ENCODE results near the gene TOR4A. TPM values are rescaled to one million over a fixed set of nuclear protein-coding genes. Genes with fewer than 3 reads are reported as not detected.

The TOR4A gene
- total and polyA plus RNA-seq, 9 of the 15 experiments (the other 6 are each of a cell fraction or from before 2014, with no cell fraction given) = 3.9 to 49.2 (median 8.8) TPM

- TF ChIP-seq HOXB6 (CRISPR knock-in tag; IDR thresholded peaks at IDR 0.05; ENCODE audit: borderline replicate concordance) = no peak
- TF ChIP-seq MIER1 (IDR thresholded peaks at IDR 0.05; ENCODE audit: low read depth) = no peak
- TF ChIP-seq KLF13 (tag; IDR thresholded peaks at IDR 0.05; ENCODE audit: borderline replicate concordance, low read depth) = peak; percentile 91
- no peak for TF ChIP-seq ARNT (IDR thresholded peaks at IDR 0.05)
- TF ChIP-seq KLF16 (IDR thresholded peaks at IDR 0.05) = peak; percentile 90
- TF ChIP-seq FOS (IDR thresholded peaks at IDR 0.05; ENCODE audit: extremely low read depth, insufficient read length) = no peak
- no peak for TF ChIP-seq ZNF165 (CRISPR knock-in tag; IDR thresholded peaks at IDR 0.05; ENCODE audit: borderline replicate concordance)
- peak; percentile 97 for TF ChIP-seq TFAP4 (CRISPR knock-in tag; IDR thresholded peaks at IDR 0.05; ENCODE audit: borderline replicate concordance)
- no peak for TF ChIP-seq ZNF184 (CRISPR knock-in tag; IDR thresholded peaks at IDR 0.05)
- peak; percentile 70; the same call in 1 of the 2 replicates for TF ChIP-seq SAFB (IDR thresholded peaks at IDR 0.05; ENCODE audit: borderline replicate concordance, low read depth, low read length)
- TF ChIP-seq ELF2 (CRISPR knock-in tag; IDR thresholded peaks at IDR 0.05) = 0 out of 2 replicates have a peak, but pooled peaks have one; percentile 50
- TF ChIP-seq RERE (CRISPR knock-in tag; IDR thresholded peaks at IDR 0.05; ENCODE audit: borderline replicate concordance) = 0 out of 2 replicates have a peak, but pooled peaks have one; percentile 32
- TF ChIP-seq SNAPC5 (CRISPR knock-in tag; IDR thresholded peaks at IDR 0.05) = no peak
- TF ChIP-seq CHAMP1 (IDR thresholded peaks at IDR 0.05) = no peak
- TF ChIP-seq ZNF408 (CRISPR knock-in tag; IDR thresholded peaks at IDR 0.05; ENCODE audit: low read depth) = no peak
- no peak for TF ChIP-seq JUN (IDR thresholded peaks at IDR 0.05; ENCODE audit: borderline replicate concordance, low read depth, low read length)
- TF ChIP-seq JUN (CRISPR knock-in tag; IDR thresholded peaks at IDR 0.05; ENCODE audit: borderline replicate concordance) = no peak
- peak; percentile 80 for TF ChIP-seq CXXC5 (CRISPR knock-in tag; IDR thresholded peaks at IDR 0.05)
- no peak for TF ChIP-seq ZNF589 (CRISPR knock-in tag; IDR thresholded peaks at IDR 0.05; ENCODE audit: low read depth)
- no peak for TF ChIP-seq ZNF707 (CRISPR knock-in tag; conservative IDR thresholded peaks at IDR 0.05)
These were observed 41.1 kb upstream of the TOR4A start (continued) for GRCh38 chr9:137236238-137236935.
